ENCODE data around the gene PRSS53.

The PRSS53 gene

DNA sequence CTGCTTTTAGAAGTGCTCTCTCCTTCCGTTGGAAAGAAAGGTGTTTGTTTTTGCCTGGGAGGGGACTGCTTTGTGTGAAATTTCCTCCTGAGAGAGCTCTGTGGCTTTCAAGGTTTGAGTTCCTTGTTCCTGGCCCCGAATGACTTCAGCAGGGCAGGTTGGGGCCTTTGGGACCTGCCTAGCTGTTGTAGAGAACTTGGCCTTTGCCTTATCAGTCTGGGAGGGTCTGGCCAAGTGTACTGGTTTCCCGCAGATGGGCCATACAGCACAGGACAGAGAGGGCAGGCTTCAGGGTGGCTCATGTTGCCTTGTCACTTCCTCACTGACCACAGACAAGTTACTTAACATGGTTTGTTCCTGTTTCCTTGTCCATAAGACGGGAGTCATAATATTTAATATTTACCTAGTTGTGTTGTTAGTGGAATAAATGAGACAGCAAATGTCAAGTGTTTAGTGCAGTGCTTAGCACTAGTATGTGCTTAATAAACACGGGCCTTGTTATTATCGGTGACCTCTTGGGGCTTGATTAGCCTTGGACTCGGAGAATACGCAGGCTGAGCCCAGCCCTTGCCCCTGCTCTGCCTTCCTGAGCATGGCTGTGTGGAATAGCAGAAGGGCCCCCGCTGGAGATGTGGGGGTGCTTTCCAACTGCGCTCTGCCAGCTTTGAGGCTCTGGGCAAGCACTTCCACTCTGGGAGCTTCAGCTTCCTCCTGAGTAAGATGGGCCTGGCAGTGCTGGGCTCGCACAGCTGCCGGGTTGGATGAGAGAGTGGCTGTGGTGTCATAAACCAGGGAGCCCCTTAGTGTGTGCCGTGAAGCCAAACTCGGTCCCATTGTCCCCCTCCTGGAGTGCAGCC is 40.2 kb upstream of the PRSS53 start:
- no peak for TF ChIP-seq CTCF (IDR thresholded peaks at IDR 0.05; ENCODE audit: low read depth, low read length)
- no peak for DNase-seq (ENCODE audit: extremely low read depth, low read depth)

GRCh38 chr16:31127182-31127581 is 38.4 kb upstream of the PRSS53 start:
- no peak for DNase-seq (ENCODE audit: extremely low read depth, low read depth)

DNA sequence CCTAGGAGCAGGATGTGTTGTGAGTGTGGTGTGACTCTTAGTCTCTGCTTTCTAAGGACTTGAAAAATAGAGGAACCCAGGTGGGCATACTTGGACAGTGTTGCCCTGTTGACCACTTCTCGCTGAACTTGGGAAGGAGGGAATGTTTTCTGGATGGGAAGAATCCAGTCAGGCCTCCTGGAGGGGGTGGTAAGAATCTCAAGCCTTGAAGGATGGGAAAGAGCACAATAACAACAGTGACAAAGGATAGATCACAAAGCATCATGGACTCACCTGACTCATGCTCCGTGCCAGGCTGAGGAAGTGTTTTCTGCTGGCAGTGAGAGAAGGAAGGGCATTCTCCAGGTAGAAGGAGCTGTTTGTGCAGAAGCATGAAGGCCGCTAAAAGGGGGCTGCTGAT is 37.1 kb upstream of the PRSS53 start:
- no peak for TF ChIP-seq CTCF (IDR thresholded peaks at IDR 0.05; ENCODE audit: low read depth, low read length)
- no peak for DNase-seq (ENCODE audit: extremely low read depth, low read depth)

More at GRCh38 chr16:31127182-31127581, 38.4 kb upstream of the PRSS53 start:
- no peak for TF ChIP-seq CTCF (IDR thresholded peaks at IDR 0.05; ENCODE audit: low read depth, low read length)

- TF ChIP-seq CTCF (IDR thresholded peaks at IDR 0.05; ENCODE audit: low read depth, low read length) = no peak
- no peak for DNase-seq (ENCODE audit: extremely low read depth, low read depth)
Observed at GRCh38 chr16:31120129-31120528, 31.4 kb upstream of the PRSS53 start.

DNA sequence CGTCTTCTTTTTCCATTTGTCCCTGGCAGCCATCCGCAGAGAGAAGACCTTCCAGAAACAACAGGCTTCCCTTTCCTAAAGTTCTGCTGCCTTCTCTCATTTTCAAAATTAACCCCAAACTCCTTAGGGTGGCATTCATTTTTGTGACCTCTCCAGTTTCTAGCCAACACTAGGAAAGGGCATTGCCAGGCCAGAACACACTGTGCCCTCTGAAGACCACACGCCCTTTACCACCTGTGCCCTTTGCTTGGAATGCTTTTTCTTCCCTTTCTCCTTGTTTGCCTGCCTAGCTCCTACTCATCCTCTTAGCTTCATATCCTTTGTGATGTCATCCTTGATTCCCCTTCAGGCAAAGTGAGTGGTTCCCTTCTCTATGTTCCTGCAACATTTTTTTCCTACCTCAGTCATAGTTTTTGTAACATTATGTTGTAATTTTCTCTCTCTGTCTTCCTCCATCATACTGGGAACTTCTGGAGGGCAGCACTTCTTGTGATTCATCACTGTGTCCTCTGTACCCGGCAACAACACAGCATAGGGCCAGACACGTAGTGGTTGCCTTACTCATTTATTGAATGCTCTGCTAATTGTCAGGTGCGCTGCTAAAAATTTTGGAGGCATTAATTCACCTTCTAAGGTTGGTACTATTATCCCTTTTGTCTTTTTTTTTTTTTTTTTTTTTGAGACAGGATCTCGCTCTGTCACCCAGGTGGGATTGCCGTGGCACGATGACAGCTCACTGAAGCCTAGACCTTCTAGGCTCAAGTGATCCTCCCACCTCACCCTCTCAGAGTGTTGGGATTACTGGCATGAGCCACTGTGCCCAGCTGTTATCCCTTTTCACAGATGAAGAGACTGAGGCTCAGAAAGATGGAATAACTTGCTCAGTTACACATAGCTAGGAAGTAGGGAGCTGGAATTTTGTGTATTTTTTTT is 29.7 kb upstream of the PRSS53 start:
- DNase-seq (ENCODE audit: extremely low read depth, low read depth) = no peak
- no peak for TF ChIP-seq CTCF (IDR thresholded peaks at IDR 0.05; ENCODE audit: low read depth, low read length)

GRCh38 chr16:31117384-31118222 is 28.9 kb upstream of the PRSS53 start, which contains the start of gene KAT8:
KAT8 (plus strand) TSS chr16:31117664; CDS start chr16:31117682, 18 bp downstream.
- no peak for TF ChIP-seq CTCF (IDR thresholded peaks at IDR 0.05; ENCODE audit: low read depth, low read length)
- DNase-seq (ENCODE audit: extremely low read depth, low read depth) = peak; percentile 91

Measured in AG09319 (cell line).